ENCODE results near the gene LBH.
A peak's percentile ranks its signal among the peaks of the same experiment; 100 is the strongest.

The LBH gene

DNA sequence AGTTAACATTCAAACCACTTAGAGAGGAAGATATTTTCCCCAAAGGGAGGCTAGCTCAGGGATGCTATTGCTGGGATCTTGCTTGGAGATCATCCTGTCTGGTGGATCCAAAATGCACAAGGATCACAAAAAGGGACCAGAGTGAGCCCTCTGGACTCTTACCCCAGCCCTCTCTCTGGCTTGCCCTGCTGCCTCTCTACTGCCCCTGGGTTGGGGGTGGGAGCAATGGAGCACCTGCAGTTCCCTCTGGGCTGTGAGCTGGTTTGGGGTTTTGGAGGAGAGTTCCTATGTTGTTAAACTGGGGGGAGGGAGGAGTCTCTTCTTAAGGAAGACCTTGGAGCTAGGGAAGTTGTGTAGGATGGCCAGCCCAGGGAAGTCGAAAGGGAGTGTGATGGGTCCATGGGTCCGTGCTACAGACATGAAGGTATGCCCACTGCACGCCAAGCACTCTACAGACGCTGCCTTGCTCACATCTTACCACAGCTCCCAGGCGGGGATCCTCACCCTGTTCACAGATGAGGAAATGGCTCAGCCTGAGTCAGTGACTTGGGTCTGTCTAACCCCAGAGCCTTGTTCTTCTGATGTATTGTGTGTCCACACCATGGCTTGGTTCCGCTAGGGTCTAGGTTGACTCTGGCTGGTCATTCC, 3.8 kb downstream of the LBH start:
- DNase-seq (ENCODE audit: low read depth), result no peak

DNA sequence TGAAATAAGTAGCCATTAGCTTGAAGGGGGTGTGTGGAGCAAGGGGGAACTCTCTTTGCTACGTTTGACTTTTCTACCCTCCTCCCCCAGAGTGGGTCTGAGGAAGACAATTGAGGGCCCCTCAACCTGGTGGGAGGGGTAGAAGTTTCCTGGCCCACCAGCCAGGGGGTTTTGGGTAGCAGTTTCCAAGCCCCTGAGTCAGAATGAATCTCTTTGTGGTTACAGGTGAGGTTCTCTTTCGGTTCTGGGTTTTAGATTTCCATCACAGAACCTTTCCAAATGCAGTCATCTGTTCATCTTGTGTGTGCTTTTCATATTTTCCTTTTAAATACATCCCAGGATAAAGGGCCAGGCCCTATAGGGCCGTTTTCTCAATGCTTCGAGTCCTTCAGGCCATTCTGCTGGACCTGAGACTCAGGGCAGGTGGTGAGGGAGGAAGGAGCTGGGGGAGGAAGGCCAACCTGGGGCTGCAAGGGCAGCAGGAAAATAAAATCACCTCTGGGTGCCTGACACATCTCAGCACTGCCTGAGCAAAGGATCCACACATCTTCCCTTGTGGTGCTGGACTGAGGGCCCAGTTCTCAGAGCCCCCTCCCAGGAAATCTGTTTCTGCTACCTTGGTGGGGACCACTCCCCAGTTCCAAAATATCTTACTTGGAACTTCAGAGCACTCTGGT, 4.7 kb downstream of the LBH start:
- DNase-seq (ENCODE audit: low read depth), result no peak

DNA sequence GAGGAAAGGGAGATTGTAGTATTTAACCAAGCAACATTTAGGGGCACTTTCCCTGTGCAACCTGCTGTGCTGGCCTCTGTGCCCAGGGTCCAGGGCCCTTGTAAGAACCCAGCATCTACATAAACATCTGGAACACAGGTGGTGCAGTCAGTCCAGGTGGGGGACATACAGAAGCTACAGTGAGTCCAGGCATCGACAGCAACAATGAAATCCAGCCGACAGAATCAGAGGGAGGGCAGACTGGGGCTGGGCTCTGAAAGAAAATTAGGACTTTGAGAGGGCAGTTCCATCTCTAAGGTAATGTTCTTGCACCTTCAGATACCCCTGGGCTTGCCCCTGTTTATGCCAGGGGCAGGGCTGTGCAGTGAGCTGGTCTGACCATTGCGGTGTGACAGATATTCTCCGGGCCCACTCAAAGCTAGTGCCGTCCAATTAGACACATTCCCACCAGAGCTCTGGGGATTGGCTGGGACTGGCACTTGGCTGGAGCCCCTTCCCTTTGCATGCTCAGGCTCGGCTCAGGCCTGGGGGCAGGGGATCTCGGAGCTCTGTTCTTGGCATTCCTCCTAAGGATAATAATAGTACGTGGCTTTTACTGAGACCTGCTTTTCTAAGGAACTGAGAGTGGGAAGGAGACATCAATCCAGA, 5.4 kb downstream of the LBH start:
- DNase-seq (ENCODE audit: low read depth), result no peak

DNA sequence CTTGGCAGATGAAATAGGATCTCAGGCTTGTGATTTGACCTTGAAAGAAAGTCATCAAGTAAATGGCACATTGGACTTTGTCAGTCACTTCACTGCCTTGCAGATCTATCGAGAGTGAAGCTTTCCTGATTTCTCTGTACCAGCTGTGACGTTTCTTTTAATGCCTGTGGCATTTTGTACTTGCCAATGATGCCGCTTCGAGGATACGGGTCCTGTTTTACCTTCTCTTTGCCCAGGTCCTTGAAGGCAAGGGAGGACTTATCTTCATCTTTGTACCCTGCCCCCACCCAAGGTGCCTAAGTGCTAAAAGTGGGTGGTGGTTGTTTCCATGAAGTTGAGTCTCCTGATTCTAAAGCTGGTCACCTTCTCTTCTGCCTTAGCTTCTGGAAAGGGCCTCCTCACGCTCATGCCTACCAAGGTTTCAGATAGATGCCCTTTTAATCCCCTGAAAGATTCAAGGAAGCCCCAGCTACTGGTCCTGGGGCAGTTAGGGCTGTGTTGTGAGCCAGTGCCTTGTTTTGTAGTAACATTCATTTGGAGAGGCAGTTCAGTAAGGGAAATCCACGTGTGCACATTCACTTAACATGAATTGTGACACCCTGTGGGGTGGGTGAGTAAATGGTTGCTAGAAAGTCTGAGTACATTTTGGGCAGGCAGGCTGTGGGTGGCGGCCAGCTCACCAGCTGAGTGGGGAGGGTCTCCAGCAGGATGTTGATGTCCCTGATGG, 6.1 kb downstream of the LBH start:
- DNase-seq (ENCODE audit: low read depth), result no peak

DNA sequence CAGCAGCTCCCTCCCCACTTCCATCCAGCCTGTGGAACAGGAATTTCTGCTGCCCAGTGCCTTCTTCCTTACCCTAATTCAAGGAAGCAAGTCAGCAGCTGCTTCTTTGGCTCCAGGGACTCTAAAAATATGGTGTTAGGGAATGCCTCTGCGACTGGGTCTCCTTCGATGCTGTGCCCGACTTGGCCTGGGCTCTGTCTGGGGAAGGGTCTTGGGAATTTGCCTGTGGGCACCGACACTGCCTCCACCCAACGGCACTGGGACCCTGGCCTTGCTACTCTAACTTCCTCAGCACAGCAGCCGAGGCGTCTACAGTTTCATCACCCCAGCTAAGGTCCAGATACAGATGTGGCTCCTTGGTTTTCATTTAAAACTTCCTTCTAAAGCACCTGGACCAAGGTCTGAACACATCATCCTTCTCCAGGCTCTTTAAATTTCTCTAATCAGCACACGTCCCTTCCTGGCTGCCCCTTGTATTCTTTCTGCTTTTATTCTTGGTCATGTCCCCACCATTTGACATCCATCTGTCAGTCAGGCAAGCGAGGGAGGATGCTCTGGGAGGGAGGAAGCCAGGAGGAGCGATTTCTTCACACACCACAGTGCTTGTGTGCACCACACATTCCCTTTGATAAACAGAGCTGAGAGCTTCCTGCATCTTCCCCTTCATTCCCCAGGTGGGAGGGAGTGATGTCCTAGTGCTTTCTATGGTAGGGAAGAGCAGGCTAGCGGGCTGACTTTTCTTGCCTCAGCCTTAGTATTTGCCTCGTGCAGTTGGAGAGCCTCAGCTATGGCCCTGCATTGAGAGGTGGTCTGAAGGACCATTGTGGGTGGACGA, 6.8 kb downstream of the LBH start:
- no peak for DNase-seq (ENCODE audit: low read depth)

DNA sequence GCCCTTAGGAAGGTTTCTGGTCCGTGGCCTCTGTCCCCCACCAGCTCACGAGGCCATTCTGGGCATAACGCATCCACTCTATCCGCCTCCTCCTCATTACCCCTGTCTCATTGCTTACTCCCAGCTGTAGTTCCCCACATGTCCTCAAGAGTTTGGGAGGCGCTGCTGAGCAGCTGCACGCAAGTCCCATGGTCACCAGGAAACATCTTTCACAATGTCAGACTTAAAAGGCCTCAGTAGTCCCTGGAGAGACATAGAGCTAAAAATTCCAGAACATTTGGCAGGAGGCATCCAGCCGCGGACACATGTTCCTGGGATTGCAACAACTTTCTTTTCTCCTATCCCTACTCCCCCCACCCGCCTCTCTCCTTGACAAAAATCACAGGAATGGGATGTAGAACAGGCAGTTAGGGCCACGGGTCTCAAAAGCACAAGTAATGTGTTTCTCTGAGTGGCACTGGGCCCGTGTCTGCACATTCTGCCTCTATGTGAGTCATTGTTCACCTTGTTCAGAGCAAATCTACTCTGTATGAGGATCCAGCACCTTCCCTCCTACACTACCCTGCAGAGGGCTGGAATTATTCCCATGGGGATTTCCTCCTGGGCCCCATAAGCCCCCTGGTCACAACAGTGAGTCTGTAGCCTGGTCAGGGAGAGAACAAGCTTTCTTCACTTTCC, 8.1 kb downstream of the LBH start:
- DNase-seq (ENCODE audit: low read depth), result peak; percentile 57

DNA sequence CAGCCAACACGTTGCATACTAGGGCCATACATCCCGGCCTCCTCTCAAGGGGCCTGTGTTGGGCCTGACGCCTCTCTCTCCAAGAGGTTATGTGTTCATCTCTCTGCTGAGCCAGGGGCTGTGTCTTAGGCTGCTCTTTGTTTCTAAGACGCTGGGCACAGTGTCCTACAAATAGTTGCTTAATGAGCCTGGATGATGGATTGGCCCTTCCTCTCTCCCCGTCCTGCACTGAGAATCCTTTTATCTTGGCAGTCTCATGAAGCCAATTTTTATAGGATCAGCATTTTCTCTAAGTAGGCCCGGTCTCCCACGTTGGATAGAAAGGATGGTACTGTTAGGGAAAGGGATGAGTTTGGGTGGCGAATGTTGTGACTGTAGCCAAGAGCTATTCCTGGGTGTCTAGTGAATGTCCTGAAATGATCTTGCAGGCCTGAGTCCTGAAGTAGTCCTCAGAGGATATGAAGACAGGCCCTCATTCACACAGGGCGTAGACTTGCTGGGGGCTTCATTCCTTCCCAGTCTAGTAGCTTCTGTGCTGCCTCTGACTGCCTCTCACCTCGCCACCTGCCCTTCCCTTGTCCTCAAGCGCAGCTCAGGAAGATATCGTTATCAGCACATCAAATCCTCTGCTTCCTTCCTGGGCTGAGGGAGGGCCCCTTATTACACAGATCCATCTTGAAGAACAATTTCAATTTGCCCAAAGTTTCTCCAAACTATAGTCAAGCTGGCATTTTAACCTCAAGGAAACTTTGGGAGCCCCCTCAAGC, 8.8 kb downstream of the LBH start:
- no peak for DNase-seq (ENCODE audit: low read depth)

DNA sequence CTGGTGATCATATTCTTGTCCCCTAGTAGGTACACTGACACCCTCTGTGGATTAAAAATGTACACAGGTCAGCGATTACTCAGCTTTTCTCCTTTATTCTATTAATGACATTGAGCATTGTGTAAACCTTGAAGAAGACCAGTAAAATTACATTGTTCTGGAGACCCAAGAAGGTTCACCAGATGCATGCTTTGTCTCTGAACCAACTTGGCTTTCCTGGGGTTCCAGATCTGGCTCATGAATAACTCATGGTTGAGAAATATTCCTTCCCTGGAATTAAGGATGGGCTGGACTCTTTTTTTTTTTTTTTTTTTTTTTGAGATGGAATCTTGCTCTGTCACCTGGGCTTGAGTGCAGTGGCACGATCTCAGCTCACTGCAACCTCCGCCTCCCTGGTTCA, 11.9 kb downstream of the LBH start:
- DNase-seq (ENCODE audit: low read depth), result no peak

DNA sequence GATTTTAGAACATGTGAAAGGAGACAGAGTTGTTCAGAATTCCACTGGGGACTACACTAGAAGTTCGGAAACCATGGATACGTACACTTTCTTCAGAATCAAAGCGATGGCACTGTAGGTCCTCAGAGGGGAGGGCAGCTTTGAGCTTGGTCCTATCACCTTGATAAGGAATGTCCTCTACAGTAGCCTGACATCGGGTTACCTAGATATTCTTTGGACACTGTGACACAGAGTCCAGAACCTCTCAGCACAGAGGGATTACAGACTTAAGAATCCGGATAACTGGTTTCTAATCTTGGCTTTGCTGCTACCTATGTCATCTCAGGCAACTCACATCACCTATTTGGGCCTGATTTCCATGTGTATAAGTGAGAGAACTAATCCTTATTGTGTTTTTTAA, 14.0 kb downstream of the LBH start:
- DNase-seq (ENCODE audit: low read depth), result no peak

DNA sequence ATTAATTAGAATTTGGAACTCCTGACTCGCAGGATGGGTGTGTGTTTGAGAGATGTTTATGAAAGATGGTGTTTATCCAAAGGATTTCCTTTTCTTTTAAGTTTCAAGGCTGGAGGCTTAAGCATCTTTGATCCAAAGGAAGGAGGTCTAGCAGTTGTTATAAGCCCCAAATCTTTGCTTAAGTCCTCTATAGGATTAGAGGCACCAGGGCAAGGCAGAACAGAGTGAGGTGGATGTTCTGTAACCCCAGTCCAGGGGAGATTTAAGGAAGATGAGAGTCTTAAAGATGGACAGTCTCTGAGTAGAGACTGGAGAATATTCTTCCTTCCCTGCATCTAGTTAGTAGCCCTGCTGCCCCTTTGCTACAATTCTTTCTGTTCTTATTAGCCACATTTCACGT, 17.5 kb downstream of the LBH start:
- no peak for DNase-seq (ENCODE audit: low read depth)

DNA sequence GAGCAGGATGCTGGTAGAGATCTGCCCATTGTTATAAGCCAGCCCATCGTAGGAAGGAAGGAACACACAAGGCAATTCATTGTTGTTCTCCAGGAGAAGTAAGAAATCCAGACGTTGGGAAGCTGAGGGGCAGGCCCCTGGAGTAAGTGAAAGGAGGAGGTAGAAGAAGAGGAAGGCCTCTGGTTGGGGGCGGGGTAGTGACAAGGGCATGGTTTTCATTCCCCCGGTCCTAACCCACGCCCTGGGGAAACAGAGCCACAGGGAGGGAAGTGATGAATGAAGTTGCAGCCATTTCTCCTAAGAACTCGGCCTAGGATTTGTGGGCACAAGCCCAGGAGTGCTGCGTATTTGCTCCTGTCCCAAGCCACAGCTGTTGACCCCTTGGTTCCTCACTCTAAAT, 18.0 kb downstream of the LBH start:
- no peak for DNase-seq (ENCODE audit: low read depth)

DNA sequence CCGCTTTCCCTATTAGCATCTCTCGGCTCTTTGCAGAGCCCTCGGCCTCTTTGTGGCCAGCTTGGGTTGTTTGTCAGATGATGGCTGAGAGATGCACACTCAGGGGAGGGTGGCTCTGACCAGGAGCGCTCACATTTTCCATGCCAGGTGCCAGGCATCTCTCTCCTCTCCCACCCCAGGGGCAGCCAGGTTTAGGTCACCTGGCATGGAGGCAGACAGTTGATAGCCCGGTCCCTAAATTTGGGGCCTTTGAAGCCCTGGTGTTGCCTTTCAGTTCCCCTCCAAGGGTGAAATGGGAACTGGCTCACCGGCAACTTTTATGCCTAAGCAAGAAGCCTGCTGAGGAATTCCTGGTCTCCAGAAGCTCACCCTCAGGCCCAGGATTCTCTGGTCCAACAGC, 19.1 kb downstream of the LBH start:
- no peak for DNase-seq (ENCODE audit: low read depth)

DNA sequence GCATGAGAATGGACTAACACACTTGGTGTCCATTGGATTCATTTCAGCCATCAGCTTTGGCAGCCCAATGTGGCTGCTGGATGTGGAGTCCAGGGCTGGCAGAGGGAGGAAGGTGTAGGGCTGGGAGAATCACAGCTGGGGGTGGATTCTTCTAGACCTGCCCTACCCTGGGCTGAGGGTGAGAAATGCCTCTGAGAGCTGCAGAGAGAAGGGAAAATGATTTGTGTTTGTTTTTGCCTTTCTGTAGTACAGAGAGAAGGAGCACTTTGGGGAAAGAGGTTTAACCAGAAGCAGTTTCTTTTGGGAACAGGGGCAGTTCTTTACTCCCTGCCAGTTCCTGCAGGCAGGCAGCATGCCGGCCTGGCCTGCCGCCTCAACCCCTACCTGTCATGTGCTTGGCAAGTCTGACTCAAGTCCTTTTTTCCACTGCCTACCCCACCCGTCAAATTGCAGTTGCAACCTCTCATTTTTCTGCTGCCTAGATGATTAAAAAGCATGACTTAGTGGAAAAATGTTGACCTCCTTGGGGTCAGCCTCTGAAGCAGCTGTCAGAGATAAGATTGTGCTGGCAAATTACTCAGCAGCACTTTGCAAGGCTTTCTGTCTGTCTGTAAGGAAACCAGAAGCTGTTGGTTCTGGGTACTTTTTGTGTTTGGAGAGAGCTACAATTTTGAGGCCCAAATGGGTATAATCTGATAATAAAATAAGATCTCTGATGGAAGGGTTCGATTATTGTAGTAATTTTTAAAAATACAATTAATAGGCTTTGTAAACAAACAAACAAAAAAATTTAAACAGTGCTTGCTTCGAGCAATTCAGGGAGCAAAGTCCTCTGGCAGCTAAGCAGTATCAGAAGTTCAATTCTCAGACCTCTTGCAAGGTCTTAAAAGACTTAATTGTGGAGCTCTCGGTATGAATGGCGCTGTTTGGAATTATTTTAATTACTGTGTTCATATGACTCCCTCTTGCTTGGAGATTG, 21.7 kb downstream of the LBH start:
- DNase-seq (ENCODE audit: low read depth), result peak; percentile 53

DNA sequence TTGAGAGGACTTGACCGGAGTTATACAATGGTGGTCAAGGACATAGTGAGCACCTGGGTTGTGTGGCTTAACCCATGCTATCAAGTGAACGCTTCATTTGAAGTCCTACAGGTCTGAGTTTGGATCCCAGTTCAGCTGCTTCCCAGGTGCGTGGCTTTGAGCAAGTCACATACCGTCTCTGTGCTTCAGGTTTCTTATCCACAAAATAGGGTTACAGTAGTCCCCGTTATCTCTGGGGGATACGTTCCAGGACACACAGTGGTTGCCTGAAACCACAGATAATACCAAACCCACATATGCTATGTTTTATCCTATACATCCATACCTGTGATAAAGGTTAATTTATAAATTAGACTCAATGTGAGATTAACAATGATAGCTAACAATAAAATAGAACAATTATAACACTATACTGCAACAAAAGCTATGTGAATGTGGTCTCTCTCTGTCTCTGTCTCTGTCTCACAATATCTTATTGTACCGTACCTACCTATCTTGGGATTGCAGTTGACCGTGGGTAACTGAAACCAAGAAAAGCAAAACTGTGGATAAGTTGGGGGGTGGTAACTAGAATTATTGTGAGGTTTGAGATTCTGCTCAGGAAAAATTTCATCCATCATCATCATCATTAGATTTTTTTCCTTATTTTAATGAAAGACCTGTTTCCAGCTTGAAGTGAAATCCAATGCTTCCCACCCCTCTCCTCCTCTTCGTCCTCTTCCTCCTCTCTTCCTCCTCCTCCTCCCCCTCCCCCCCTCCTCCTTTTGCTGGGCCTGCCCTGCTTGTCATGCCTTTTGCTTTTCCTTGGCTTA, 22.7 kb downstream of the LBH start:
- no peak for DNase-seq (ENCODE audit: low read depth)

DNA sequence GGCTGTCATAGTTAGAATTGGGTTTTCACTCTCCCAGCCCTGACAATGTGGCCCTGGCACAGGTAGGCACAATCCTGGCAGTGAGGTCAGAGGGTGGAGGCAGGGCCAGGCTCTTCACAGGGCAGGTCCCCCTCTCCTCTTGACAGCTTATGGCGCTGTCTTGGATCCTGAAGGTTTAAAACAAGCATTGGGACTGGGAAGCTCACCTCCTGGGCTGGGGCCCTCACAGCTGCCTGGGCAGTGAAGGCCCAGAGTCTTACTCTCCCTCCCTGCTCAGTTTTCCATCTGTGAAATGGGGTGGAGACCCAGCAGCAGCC, 23.3 kb downstream of the LBH start:
- no peak for DNase-seq (ENCODE audit: low read depth)

DNA sequence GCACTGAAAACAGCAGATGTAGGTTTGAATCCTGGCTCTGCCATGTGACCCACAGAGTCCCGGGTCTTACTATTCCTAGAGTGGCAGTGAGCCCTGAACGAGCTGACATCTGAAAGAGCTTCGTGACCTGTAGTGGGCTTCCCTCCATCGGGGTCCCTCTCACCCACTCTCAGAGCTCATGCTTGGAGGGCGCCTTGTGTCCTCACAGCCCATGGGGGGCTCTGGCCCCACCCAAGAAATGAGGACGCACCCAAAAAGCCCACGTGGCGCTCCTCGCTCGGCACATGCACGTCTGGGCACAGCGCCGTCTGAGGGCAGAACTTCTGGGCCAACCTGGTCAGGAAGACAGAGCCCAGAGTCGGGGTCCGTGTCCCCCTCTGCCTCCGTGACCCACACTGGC, 23.7 kb downstream of the LBH start:
- DNase-seq (ENCODE audit: low read depth), result no peak

DNA sequence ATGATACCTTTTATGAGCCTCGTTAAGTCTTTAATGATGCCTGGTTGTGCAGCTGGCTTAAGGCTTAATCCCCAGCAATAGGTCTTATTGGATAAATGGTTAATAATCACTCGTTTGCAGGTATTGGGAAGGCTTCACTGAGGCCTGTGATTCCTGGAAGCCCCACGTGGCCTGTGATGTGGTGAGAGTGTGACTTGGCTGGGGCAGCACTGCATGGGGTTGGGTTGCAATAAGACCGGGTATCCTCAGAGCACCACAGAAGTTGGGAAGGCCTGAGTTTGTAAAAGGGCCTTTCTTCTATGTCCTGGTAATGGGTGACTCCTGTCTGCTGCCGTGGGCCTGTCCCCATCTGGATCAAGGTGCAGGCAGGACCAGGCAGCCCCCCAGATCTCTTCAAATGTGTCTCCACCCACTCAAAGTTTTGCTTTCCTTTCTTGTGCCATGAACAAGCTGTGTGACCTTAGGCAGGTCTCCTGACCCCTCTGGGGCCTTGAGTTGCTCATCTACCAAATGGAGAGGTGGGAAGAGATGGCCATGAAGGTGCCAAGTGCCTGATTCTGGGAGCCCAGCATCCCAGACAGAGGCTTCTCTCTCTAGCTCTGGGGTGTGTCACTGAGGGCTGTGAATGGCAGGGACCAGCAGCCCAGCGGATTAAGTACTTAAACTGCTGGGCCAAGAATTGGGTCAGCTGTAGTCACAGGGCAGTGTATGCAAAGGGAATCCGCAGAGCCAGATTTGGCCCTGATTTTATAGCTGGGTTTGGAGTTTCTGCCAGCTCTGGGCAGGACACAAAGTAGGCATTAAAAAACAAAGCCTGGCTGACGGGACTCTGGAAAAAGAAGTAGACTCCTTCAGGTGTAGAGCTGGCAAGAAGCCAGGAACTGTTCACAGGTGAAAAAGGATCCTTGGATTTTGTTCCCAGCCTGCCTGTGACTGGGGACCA, 24.4 kb downstream of the LBH start:
- no peak for DNase-seq (ENCODE audit: low read depth)
